ENCODE results near the gene HOXA1. TPM values are rescaled to one million over a fixed set of nuclear protein-coding genes. Genes with fewer than 3 reads are reported as not detected.
A peak's percentile ranks its signal among the peaks of the same experiment; 100 is the strongest.

HOXA1 gene
- total RNA-seq, 1 experiment from 2014 or later, result 1.4 TPM

DNA sequence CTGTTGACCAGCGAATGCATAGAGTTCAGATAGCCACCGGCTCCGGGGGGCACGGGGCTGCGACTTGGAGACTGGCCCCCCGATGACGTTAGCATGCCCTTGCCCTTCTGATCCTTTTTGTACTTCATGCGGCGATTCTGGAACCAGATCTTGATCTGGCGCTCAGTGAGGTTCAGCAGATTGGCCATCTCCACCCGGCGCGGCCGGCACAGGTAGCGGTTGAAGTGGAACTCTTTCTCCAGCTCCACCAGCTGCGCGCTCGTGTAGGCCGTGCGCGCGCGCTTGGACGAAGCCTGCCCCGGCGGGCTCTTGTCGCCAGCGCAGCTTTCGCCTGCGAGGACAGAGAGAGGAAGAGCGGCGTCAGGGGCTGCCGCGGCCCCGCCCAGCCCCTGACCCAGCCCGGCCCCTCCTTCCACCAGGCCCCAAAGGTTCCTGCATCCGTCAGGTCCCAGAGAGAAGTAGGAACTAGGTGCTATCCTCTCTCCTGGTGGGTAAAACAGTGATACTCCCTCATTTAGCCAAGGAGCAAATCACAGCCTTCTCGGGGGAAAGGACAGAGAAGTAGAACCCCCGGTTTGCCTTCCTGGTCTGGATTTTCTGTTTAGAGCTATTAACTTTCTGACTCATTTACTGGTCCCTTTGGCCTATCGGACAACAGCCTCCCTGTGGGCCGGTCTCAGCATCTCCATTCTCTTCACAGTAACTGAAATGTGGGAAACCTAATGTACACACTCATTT, 12.8 kb upstream of the HOXA1 start:
- no peak overlapping the region for H3K4me3 ChIP-seq (ENCODE audit: low read length)
- POLR2A ChIA-PET (ENCODE audit: unreplicated experiment), result no interaction called here

DNA sequence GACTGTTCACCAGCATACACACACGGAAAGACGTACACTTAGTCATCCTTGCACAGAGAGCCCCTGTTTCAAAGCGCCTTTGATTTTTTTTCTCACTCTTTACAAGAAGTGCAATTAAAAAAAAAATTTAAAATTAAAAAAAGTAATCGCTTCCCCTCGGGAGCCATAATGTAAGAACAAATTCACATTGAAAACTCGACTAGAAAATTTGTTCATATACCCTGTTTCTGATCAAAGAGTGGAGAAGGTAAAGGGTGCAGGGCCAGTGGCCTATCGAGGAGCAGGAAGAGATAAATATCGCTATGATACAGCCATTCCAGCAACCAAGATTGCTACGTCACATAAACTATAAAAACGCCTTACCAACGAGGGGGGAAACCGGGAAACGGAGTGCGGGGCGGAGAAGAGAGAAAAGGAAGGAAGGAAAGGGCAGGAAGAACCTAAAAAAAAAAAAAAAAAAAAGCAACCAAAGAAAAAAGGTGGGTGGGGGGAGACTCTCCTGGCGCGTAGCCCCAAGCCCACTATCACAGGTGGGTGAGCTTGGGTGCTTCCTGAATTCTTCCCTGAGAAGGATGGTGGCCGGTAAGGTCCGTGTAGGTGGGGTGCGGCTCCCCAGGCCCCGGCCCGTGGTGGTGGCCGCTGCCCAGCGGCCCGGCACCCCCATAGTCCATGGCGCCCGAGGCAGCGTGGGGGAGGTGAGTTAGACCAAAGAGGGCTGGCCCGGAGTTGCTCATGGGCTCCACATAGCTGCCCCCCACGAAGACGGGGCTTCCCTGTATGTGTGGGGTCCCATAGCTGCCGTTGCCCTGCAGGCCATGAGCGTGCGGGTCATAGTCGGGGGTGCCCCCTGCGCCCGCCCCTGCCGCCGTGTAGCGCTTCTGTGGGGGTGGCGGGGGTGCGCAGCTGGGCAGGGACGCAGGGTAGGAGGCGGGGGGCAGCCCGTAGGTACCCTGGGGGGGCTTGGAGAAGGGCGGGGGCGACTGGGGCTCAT, 11.9 kb upstream of the HOXA1 start:
- no peak overlapping the region for H2AFZ ChIP-seq (ENCODE audit: low read length)
- POLR2A ChIA-PET (ENCODE audit: unreplicated experiment), result no interaction called here
- H3K9me3 ChIP-seq (ENCODE audit: low read length), result no peaks in the 10 kb centered on the region
- H3K9me2 ChIP-seq (replicated peaks; ENCODE audit: low read length), result no peaks in the 10 kb centered on the region
- peaks cover 36% of the 10 kb centered on the region for H3K4me1 ChIP-seq (ENCODE audit: insufficient read depth, low read length)
- H3K27ac ChIP-seq (ENCODE audit: low read length), result no peak overlapping the region
- DNase-seq (no peak), ATAC-seq (no peak)
- no peaks in the 10 kb centered on the region for H3K36me3 ChIP-seq (ENCODE audit: low read depth, low read length)
- CTCF ChIA-PET, result no interaction called here
- H3F3A ChIP-seq (ENCODE audit: low read length, unreplicated experiment), result no peaks in the 10 kb centered on the region
- H3K4me2 ChIP-seq (ENCODE audit: low read length), result no peak overlapping the region
- no peaks in the 10 kb centered on the region for H3K27me3 ChIP-seq (ENCODE audit: low read length)
- no peak overlapping the region for H3K4me3 ChIP-seq (ENCODE audit: low read length)
- no peak for TF ChIP-seq EZH2phosphoT487 (IDR thresholded peaks at IDR 0.05; ENCODE audit: borderline replicate concordance, low read length)
- TF ChIP-seq, protein P1, sequence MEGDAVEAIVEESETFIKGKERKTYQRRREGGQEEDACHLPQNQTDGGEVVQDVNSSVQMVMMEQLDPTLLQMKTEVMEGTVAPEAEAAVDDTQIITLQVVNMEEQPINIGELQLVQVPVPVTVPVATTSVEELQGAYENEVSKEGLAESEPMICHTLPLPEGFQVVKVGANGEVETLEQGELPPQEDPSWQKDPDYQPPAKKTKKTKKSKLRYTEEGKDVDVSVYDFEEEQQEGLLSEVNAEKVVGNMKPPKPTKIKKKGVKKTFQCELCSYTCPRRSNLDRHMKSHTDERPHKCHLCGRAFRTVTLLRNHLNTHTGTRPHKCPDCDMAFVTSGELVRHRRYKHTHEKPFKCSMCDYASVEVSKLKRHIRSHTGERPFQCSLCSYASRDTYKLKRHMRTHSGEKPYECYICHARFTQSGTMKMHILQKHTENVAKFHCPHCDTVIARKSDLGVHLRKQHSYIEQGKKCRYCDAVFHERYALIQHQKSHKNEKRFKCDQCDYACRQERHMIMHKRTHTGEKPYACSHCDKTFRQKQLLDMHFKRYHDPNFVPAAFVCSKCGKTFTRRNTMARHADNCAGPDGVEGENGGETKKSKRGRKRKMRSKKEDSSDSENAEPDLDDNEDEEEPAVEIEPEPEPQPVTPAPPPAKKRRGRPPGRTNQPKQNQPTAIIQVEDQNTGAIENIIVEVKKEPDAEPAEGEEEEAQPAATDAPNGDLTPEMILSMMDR (conservative IDR thresholded peaks at IDR 0.05; ENCODE audit: low read depth, low read length), result no peak
- TF ChIP-seq EZH2 (IDR thresholded peaks at IDR 0.05; ENCODE audit: low read length, unreplicated experiment), result no peak
- no peaks in the 10 kb centered on the region for H4K20me1 ChIP-seq (ENCODE audit: low read length)
- no peak overlapping the region for H3K9ac ChIP-seq (ENCODE audit: low read length)
- no TSS peak for BruUV-seq (replicated peaks)
- intact Hi-C loops (cut with micrococcal nuclease), result no loop called here
- H3K79me2 ChIP-seq (ENCODE audit: low read length), result peaks cover 32% of the 10 kb centered on the region

More for the DNA sequence above, 12.8 kb upstream of the HOXA1 start:
- CTCF ChIA-PET, result no interaction called here
- TF ChIP-seq, protein P1 (conservative IDR thresholded peaks at IDR 0.05; ENCODE audit: low read depth, low read length), result no peak
- no peak for TF ChIP-seq EZH2 (IDR thresholded peaks at IDR 0.05; ENCODE audit: low read length, unreplicated experiment)
- H3K36me3 ChIP-seq (ENCODE audit: low read depth, low read length), result no peaks in the 10 kb centered on the region
- ATAC-seq, result no peak
- H3K9me3 ChIP-seq (ENCODE audit: low read length), result no peaks in the 10 kb centered on the region
- no TSS peak for BruUV-seq (replicated peaks)
- H3K9ac ChIP-seq (ENCODE audit: low read length), result no peak overlapping the region
- peaks cover 36% of the 10 kb centered on the region for H3K4me1 ChIP-seq (ENCODE audit: insufficient read depth, low read length)
- intact Hi-C loops (cut with micrococcal nuclease), result no loop called here
- H2AFZ ChIP-seq (ENCODE audit: low read length), result no peak overlapping the region
- H3F3A ChIP-seq (ENCODE audit: low read length, unreplicated experiment), result no peaks in the 10 kb centered on the region
- H3K27me3 ChIP-seq (ENCODE audit: low read length), result no peaks in the 10 kb centered on the region
- no peak overlapping the region for H3K27ac ChIP-seq (ENCODE audit: low read length)
- H3K9me2 ChIP-seq (replicated peaks; ENCODE audit: low read length), result no peaks in the 10 kb centered on the region
- no peaks in the 10 kb centered on the region for H4K20me1 ChIP-seq (ENCODE audit: low read length)
- peak; percentile 22 for DNase-seq
- peaks cover 41% of the 10 kb centered on the region for H3K79me2 ChIP-seq (ENCODE audit: low read length)
- no peak overlapping the region for H3K4me2 ChIP-seq (ENCODE audit: low read length)

DNA sequence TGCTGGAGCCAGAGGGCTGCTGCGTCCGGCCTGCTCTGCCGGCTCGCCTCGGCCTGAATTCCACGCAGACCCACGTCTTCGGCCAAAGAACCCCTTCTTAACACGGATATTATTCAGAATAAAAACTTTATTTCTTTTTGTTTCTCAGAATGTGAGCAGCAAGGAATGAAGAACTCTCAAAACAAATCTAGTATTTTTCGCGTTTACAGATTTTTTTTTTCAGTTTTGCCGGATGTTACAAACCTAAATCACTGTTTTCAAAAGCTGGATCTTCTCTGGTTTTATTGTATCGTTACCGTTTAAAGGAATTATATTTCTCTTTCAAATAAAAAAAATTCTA, 11.1 kb upstream of the HOXA1 start:
- H3K27ac ChIP-seq (ENCODE audit: low read length), result no peak overlapping the region
- no peaks in the 10 kb centered on the region for H3F3A ChIP-seq (ENCODE audit: low read length, unreplicated experiment)
- no peaks in the 10 kb centered on the region for H3K27me3 ChIP-seq (ENCODE audit: low read length)
- TF ChIP-seq EZH2phosphoT487 (IDR thresholded peaks at IDR 0.05; ENCODE audit: borderline replicate concordance, low read length) (no peak), EZH2 (IDR thresholded peaks at IDR 0.05; ENCODE audit: low read length, unreplicated experiment) (no peak)
- TF ChIP-seq, protein P1 (conservative IDR thresholded peaks at IDR 0.05; ENCODE audit: low read depth, low read length), result no peak
- ATAC-seq (no peak), DNase-seq (no peak)
- no TSS peak for BruUV-seq (replicated peaks)
- H3K36me3 ChIP-seq (ENCODE audit: low read depth, low read length), result no peaks in the 10 kb centered on the region
- H4K20me1 ChIP-seq (ENCODE audit: low read length), result no peaks in the 10 kb centered on the region
- no peaks in the 10 kb centered on the region for H3K9me2 ChIP-seq (replicated peaks; ENCODE audit: low read length)
- H3K4me1 ChIP-seq (ENCODE audit: insufficient read depth, low read length), result peaks cover 28% of the 10 kb centered on the region
- H3K79me2 ChIP-seq (ENCODE audit: low read length), result peaks cover 24% of the 10 kb centered on the region
- no peak overlapping the region for H2AFZ ChIP-seq (ENCODE audit: low read length)
- POLR2A ChIA-PET (ENCODE audit: unreplicated experiment), result no interaction called here
- H3K9ac ChIP-seq (ENCODE audit: low read length), result no peak overlapping the region
- CTCF ChIA-PET, result no interaction called here
- H3K4me2 ChIP-seq (ENCODE audit: low read length), result no peak overlapping the region
- no peaks in the 10 kb centered on the region for H3K9me3 ChIP-seq (ENCODE audit: low read length)
- intact Hi-C loops (cut with micrococcal nuclease), result no loop called here
- H3K4me3 ChIP-seq (ENCODE audit: low read length), result no peak overlapping the region

Measured in PC-3 (cell line).